GM19023 (cell line): ENCODE data around the gene FLACC1.
"Not testable (repeated sequence)": the region's sequence is repeated elsewhere in the genome, so short reads cannot be mapped to it uniquely, and the experiment has no call there.

ENCODE experiments used
- ATAC-seq: cut with Tn5 transposase; IDR thresholded peaks from one replicate; pipeline ENCODE4 v1.9.1; 2021; ENCODE audit warnings: mild to moderate bottlenecking, moderate library complexity; ENCODE audit not compliant: unreplicated experiment

Gene FLACC1

GRCh38 chr2:201256082-201256481 lies 101.1 kb downstream of the FLACC1 start:
- no peak for ATAC-seq

GRCh38 chr2:201255408-201256033 lies 101.6 kb downstream of the FLACC1 start:
- no peak for ATAC-seq

- ATAC-seq, result no peak
These were observed 102.9 kb downstream of the FLACC1 start for GRCh38 chr2:201254081-201254730.

GRCh38 chr2:201250741-201251140 lies 106.4 kb downstream of the FLACC1 start:
- ATAC-seq, result no peak

GRCh38 chr2:201249889-201250288 lies 107.3 kb downstream of the FLACC1 start:
- ATAC-seq, result no peak

GRCh38 chr2:201248288-201248844 lies 108.8 kb downstream of the FLACC1 start:
- no peak for ATAC-seq

- ATAC-seq, result no peak
These were observed 110.9 kb downstream of the FLACC1 start for GRCh38 chr2:201246280-201246679.

- no peak for ATAC-seq
These were observed 112.3 kb downstream of the FLACC1 start for GRCh38 chr2:201244829-201245228.

GRCh38 chr2:201242571-201243277 lies 114.4 kb downstream of the FLACC1 start:
- ATAC-seq, result no peak

GRCh38 chr2:201239167-201239935 lies 117.8 kb downstream of the FLACC1 start:
- ATAC-seq, result not testable (repeated sequence)
